Keratinocyte (primary cell): ENCODE data around the gene MSH2. TPM values are rescaled to one million over a fixed set of nuclear protein-coding genes. Genes with fewer than 3 reads are reported as not detected.

Source experiments
- DNase-seq: peaks from one replicate; pipeline ENCODE4 v3.0.0-alpha.2; 2011; ENCODE audit warnings: low read depth, missing footprints, low spot score
- FAIRE-seq: peaks from 2 replicates; lab custom pipeline; 2011; peaks lifted over from hg19 to GRCh38; lab: Jason Lieb, UNC
- H2AFZ ChIP-seq: 2 replicates; pipeline ENCODE4 v1.6.0; 2012; ENCODE audit warnings: low read length, control low read depth, inconsistent platforms; ENCODE audit not compliant: control insufficient read depth
- H3K27ac ChIP-seq: 2 replicates; pipeline ENCODE4 v1.5.1; 2011; ENCODE audit warnings: low read length; ENCODE audit not compliant: control insufficient read depth, insufficient read depth
- H3K27me3 ChIP-seq: 3 replicates; pipeline ENCODE4 v1.6.0; 2011; ENCODE audit warnings: low read length; ENCODE audit not compliant: control insufficient read depth, insufficient read depth; ENCODE audit errors: extremely low read depth
- H3K36me3 ChIP-seq, 2 experiments: 2 replicates in 1 of 2; 3 replicates in 1 of 2; pipeline ENCODE4 v1.5.1; 2011; ENCODE audit warnings: low read length in 2 of 2, mild to moderate bottlenecking in 1 of 2; ENCODE audit not compliant: control insufficient read depth in 2 of 2, insufficient read depth in 2 of 2; ENCODE audit errors: extremely low read depth in 1 of 2
- H3K4me1 ChIP-seq: 3 replicates; pipeline ENCODE4 v1.5.1; 2011; ENCODE audit warnings: low read length; ENCODE audit not compliant: control insufficient read depth, insufficient read depth; ENCODE audit errors: extremely low read depth
- H3K4me2 ChIP-seq: 3 replicates; pipeline ENCODE4 v1.6.0; 2011; ENCODE audit warnings: low read depth, low read length; ENCODE audit not compliant: control insufficient read depth, insufficient read depth; ENCODE audit errors: extremely low read depth
- H3K4me3 ChIP-seq, 3 experiments: fragments of 200-600 bp in 1 of 3; sonication (generic) in 1 of 3; 2 replicates in 2 of 3; 3 replicates in 1 of 3; pipeline ENCODE4 v1.5.1; 2011 to 2016; ENCODE audit warnings: low read length in 3 of 3, mild to moderate bottlenecking in 3 of 3, control low read depth in 2 of 3, inconsistent platforms in 1 of 3, low read depth in 1 of 3, mixed read lengths in 1 of 3, mixed run types in 1 of 3, moderate library complexity in 1 of 3; ENCODE audit not compliant: control insufficient read depth in 2 of 3, insufficient read depth in 2 of 3; ENCODE audit errors: extremely low read depth in 1 of 3
- H3K79me2 ChIP-seq: 2 replicates; pipeline ENCODE4 v1.6.0; 2012; ENCODE audit warnings: low read length; ENCODE audit not compliant: control insufficient read depth, insufficient read depth
- H3K9ac ChIP-seq: 3 replicates; pipeline ENCODE4 v1.6.0; 2011; ENCODE audit warnings: low read length; ENCODE audit not compliant: control insufficient read depth, insufficient read depth; ENCODE audit errors: extremely low read depth
- H3K9me1 ChIP-seq: 3 replicates; pipeline ENCODE4 v1.6.0; 2011; ENCODE audit warnings: low read length; ENCODE audit not compliant: control insufficient read depth, insufficient read depth; ENCODE audit errors: extremely low read depth
- H3K9me3 ChIP-seq: 2 replicates; pipeline ENCODE4 v1.5.1; 2012; ENCODE audit warnings: low read depth, low read length; ENCODE audit not compliant: control insufficient read depth
- H4K20me1 ChIP-seq: 3 replicates; pipeline ENCODE4 v1.6.0; 2011; ENCODE audit warnings: low read length; ENCODE audit not compliant: control insufficient read depth, insufficient read depth; ENCODE audit errors: extremely low read depth
- CTCF ChIP-seq, 3 experiments: IDR thresholded peaks in 1 of 3; conservative IDR thresholded peaks in 1 of 3; optimal IDR thresholded peaks in 1 of 3; 2 replicates in 2 of 3; 3 replicates in 1 of 3; pipeline versions ENCODE3 to v1.5.1; 2011; ENCODE audit warnings: low read length in 3 of 3, mild to moderate bottlenecking in 3 of 3, moderate library complexity in 2 of 3, control low read depth in 1 of 3, inconsistent platforms in 1 of 3; ENCODE audit not compliant: insufficient read depth in 2 of 3; ENCODE audit errors: extremely low read depth in 1 of 3
- EZH2 ChIP-seq: IDR thresholded peaks from one replicate; pipeline ENCODE4 v1.6.1; 2012; ENCODE audit warnings: inconsistent platforms, mild to moderate bottlenecking, low read length, moderate library complexity
- dilution Hi-C: fragments of 300-500 bp; cut with MboI; formaldehyde crosslinking; loops from one replicate; pipeline ENCODE4 v1.7.0; 2020; ENCODE audit warnings: low sequenced_read_pairs; ENCODE audit not compliant: extremely low pct_ligation_motif_present
- polyA plus RNA-seq, 5 experiments: library from polyadenylated mRNA; depleted of rRNA in 3 of 5; stranded (reverse) in 3 of 5; stranded (forward) in 1 of 5; unstranded in 1 of 5; fragments of >200 nt; gene quantifications; 1 replicate in 1 of 5; 2 replicates in 3 of 5; 3 replicates in 1 of 5; pipeline versions ENCODE4 v1.2.1 to v1.2.3, GENCODE V29; 2011 to 2012; ENCODE audit warnings: missing spikeins in 2 of 5, low read depth in 1 of 5, low replicate concordance in 1 of 5

Gene MSH2
- polyA plus RNA-seq, 1 donor (not counting 4 experiments of a cell fraction or from before 2014, with no cell fraction given): 16.8 TPM

- Histone ChIP-seq H3K9ac (no peak overlapping the region), H4K20me1 (no peaks in the 10 kb centered on the region), H3K27ac (peak overlapping the region; percentile 60), H2AFZ (no peak overlapping the region), H3K4me3 (no peak overlapping the region), H3K9me1 (no peaks in the 10 kb centered on the region), H3K4me1 (peaks cover 23% of the 10 kb centered on the region), H3K79me2 (no peaks in the 10 kb centered on the region), H3K9me3 (no peaks in the 10 kb centered on the region), H3K27me3 (no peaks in the 10 kb centered on the region), H3K4me2 (peak overlapping the region; percentile 49), H3K36me3 (no peaks in the 10 kb centered on the region)
- FAIRE-seq (peak; percentile 94), DNase-seq (peak; percentile 53)
- dilution Hi-C loops: no loop called here
- TF ChIP-seq CTCF (optimal IDR thresholded peaks at IDR 0.05 in 1 of 3, IDR thresholded peaks at IDR 0.05 in 1 of 3, conservative IDR thresholded peaks at IDR 0.05 in 1 of 3; ENCODE audit: extremely low read depth in 1 of 3, insufficient read depth in 2 of 3, low read length in 3 of 3): no peak
- TF ChIP-seq EZH2: no peak
Measured at GRCh38 chr2:47488870-47489584, 86.1 kb downstream of the MSH2 start.

GRCh38 chr2:47490406-47490805 is 87.5 kb downstream of the MSH2 start:
- DNase-seq (no peak), FAIRE-seq (no peak)
- H3K9me3 ChIP-seq: no peaks in the 10 kb centered on the region
- no peaks in the 10 kb centered on the region for H3K79me2 ChIP-seq
- H3K9me1 ChIP-seq: no peaks in the 10 kb centered on the region
- H3K4me3 ChIP-seq: no peak overlapping the region
- H3K27ac ChIP-seq: no peak overlapping the region
- no peak overlapping the region for H3K4me2 ChIP-seq
- TF ChIP-seq CTCF (optimal IDR thresholded peaks at IDR 0.05 in 1 of 3, IDR thresholded peaks at IDR 0.05 in 1 of 3, conservative IDR thresholded peaks at IDR 0.05 in 1 of 3; ENCODE audit: extremely low read depth in 1 of 3, insufficient read depth in 2 of 3, low read length in 3 of 3) (no peak), EZH2 (no peak)
- peaks cover 23% of the 10 kb centered on the region for H3K4me1 ChIP-seq
- no peak overlapping the region for H3K9ac ChIP-seq
- no peaks in the 10 kb centered on the region for H4K20me1 ChIP-seq
- no peak overlapping the region for H2AFZ ChIP-seq
- no peaks in the 10 kb centered on the region for H3K36me3 ChIP-seq
- dilution Hi-C loops: no loop called here
- H3K27me3 ChIP-seq: no peaks in the 10 kb centered on the region
